IPS DF 4.7 (cell line): ENCODE results near the gene CNPY2.
A peak's percentile ranks its signal among the peaks of the same experiment; 100 is the strongest.
"Not testable (repeated sequence)": the region's sequence is repeated elsewhere in the genome, so short reads cannot be mapped to it uniquely, and the experiment has no call there.

Experiments used
- DNase-seq: peaks from one replicate; pipeline ENCODE4 v3.0.0-alpha.2; 2013; ENCODE audit warnings: low spot score; ENCODE audit errors: extremely low read depth

The CNPY2 gene

DNA sequence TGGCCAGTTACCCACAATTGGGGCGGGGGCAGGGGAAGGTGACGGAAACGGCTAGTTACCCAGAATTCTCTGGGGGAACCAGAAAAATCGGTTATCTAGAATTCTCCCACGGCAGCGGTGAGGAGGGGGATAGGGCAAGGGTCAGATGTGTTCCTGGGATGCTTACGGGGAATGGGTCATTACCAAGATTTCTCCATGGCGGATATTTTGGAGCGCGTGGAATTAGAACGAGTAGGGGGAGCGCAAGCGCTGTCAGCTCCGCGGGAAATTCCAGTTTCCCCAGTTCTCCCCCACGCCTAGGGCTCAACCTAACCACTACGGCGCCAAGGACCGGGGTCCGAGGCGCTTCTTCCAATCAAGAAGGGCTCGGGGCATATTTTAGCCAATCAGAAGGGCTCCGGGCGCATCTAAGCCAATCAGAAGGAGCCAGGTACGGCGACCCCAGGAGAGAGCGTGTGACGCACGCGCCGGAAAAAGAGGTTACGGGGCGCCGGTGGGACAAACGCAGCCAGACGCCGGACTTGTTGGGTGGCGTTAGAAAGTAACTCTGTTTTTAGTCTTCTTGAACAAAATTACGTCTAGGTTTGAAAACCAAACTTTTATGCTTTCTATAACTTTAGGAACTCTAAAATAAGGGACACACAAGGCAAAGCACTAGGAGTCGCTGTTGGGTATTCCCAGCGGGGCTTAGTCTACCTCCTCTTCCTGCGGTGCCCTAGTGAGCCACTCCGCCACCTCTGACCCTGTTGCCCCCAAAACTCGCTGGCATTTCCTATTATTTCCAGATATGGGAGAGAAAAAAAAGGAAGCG, 18.1 kb upstream of the CNPY2 start, which contains the start of gene PAN2:
Gene PAN2 (minus strand): TSS at position 322 of the 811 bp plus-strand sequence. CDS start 906 bp downstream, outside the sequence.
- peak; percentile 94 for DNase-seq

- DNase-seq = no peak
Measured at GRCh38 chr12:56333197-56333678, 17.4 kb upstream of the CNPY2 start.

DNA sequence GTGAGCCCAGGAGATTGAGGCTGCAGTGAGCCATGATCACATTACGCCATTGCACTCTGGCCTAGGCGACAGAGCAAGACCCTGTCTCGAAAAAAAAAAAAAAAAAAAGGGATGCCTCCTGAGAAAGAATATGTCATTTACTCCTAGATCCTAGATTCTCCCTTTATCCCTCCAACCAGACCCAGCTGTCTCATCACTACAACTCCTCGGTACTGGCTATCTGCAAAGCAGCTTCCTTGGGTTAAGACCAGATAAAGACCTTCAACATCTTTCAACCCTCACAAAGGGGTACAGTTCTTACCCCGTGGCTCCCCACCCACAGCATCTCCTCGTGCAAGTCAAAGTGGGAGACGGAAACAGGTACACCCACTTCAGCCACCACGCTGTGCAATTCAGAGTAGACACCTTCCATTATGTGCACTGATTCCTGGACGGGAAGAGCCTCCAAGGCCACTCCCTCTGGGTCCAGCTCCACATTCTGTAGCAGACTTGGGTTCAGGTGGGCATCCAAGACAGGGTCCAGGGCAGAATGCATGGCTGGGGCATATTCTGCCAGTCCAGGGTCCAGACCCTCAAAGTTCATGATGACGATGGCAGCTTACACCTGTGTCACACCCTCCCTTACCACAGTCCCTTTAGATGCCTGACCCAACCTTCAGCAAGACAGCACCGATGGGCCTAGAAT, 16.9 kb upstream of the CNPY2 start:
- DNase-seq = no peak

GRCh38 chr12:56330936-56331490, 15.2 kb upstream of the CNPY2 start:
- no peak for DNase-seq

GRCh38 chr12:56326533-56326932, 10.7 kb upstream of the CNPY2 start:
- no peak for DNase-seq

DNA sequence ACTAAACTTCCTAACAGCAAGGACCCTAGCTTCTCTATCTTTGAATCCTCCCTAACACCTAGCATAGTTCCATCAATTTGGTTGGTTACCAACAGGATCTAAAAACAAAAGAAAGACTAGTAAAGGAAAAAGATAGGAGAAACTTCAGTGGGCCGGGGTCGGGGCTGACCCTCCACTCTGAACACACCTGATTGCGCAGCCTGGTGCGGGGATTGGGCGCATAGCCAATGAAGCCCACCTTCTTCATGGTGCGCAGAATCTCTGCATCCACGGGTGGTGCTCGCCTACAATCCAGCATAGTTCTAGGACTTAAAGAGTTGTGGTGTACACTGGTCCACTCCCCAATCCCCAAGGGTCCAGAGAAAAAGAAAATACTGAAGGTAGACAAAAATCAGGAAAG, 10.3 kb upstream of the CNPY2 start:
- no peak for DNase-seq

DNA sequence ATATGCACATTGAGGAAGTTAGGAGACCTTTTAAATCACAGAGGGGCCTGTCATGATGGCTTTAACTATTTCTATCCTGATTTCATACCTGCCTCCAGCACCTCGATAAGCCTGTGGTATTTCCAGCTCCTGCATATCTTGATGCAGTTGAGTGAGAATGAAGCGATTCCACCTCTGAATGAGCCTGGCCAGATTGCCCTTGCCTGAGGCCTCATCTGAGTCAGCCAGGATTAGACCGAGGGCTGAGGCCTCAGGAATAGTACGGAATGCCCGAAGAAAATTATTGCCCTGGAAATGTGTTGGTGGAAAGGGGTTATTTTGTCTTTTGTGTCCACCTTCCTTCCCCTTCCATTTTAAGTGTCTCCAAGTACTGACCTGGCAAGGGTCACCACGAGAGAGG, 8.4 kb upstream of the CNPY2 start:
- DNase-seq = no peak

- not testable (repeated sequence) for DNase-seq
Measured at GRCh38 chr12:56321610-56322009, 5.8 kb upstream of the CNPY2 start.

GRCh38 chr12:56321027-56321426, 5.2 kb upstream of the CNPY2 start:
- no peak for DNase-seq

DNA sequence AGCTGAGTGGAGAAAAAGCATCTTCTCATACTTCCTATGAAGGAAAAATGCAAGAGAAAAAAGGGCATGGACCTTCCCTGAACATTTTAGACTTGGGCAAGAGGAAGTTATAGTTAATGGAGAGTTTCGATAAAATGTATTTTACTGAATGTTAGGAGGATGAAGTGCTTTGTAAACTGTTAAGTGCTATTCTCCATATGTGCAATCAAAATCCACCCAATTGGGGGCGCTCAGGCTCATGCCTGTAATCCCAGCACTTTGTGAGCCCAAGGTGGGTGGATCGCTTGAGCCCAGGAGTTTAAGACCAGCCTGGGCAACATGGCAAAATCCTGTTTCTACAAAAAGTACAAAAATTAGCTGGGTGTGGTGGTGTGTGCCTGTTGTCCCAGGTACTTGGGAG, 1.9 kb upstream of the CNPY2 start:
- no peak for DNase-seq

GRCh38 chr12:56315249-56315621, 553 bp downstream of the CNPY2 start:
- no peak for DNase-seq

DNA sequence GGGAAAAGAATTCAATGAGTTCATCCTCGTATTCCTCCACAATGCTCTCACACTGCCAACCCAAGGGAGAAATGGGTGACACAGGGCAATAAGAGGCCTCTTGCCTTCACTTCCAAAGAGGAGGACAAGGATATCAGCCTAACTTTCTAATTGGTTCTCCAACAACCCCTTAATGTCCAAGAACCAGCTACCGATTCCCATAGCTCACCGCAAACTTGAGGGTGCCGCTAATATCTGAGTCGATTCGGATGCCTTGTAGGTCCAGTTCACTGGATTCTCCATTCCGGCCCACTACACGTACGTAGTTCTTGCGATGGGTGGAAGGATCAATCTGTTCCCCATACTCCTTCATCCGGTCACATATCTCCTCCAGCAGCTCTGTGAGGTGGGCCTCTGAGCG, 4.8 kb downstream of the CNPY2 start:
- DNase-seq = no peak

DNA sequence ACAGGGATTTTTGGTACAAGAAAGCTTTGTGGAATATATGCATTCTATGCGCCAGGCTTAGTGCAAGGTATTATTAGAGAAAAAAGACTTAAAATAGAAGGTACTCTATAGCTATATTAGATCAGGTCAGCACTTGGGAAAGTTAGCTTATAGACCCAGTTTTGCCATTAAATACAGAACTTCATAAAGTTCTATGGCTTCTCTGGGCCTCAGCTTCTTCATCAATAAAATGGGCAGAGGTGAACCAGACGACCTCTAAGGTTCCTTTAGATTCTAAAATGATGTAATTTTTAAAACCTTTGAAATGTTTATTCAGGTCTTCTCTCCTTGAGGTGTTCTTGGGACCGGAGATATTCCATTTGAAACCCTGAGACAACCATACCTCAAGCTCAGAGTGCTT, 7.1 kb downstream of the CNPY2 start:
- no peak for DNase-seq

- DNase-seq = no peak
Measured at GRCh38 chr12:56307221-56307965, 8.4 kb downstream of the CNPY2 start.

GRCh38 chr12:56304872-56305590, 10.8 kb downstream of the CNPY2 start:
- no peak for DNase-seq

- DNase-seq = no peak
Measured at GRCh38 chr12:56304276-56304675, 11.5 kb downstream of the CNPY2 start.

DNA sequence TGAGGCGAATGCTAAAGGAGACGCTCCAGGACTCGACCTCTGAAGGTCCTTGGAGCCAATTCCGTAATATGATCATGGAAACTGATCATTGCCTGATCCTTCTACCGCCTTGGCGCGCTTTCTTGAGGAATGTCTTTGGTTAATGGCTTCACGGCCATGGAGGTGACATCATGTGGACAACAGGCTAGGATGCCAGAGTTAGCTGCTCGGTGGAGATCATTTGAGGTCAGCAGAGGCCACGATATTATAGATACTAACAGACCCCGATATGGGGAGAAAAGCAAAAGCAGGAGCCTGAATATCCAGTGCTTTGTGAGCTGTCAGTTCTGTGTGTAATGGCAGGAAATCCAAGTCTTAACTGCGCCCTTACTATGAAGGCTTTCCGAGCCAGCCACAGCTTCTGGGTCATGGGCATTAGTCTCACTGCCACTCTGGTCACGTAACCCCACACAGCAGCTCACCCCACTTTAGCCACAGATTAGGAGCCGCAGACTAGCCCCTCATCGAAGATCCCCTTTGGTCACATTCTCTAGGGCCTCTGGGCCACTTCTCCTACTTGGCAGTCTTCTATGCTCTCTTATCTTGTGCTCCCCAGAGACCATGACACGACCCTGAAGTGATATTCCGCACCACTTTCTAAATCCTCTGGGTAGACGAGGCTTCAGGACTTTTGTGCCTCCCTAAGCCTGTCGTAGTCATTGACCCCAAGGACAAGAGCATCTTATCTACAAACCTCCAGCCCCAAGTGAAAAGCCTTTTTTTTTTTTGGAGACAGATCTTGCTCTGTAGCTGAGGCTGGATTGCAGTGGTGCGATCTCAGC, 14.9 kb downstream of the CNPY2 start:
- no peak for DNase-seq

DNA sequence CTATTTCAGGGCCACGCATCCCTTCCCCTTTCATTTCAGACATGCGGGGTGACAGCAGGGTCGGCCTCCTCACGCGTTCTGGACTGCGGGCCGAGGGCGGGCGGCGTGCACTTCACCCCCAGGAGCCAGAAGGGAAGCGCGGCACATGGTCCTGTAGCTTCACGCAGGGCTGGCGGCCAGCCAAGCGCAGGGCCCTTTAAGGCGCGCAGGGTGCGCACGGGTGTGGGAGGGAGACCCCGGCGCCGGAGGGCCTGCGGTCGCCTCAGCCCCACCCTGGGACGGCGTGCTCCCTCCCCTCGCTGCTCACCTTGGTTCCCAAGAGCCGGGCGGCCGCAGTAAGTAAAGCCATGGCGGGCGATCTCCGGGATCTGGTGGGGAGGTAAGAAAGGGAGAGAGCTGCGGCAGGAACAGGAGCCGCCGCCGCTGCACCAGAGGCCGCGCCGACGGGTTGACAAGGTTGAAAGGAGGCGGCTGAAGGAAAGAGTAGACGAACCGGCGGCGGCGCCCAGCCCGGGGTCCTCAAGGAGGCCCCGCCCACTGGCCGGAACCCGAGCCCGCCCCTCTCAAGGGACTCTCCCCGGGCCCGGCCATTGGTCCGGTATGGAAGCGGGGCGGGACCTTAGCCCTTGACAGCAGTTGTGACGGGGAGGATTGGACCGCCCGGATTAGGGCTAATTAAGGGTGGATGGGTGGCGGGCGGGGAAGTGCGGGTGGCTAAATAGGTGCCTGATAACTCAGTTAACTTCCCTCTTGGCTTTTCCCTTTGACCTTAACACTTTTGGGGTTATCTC, 15.7 kb downstream of the CNPY2 start, which contains the start of gene CS:
Gene CS (minus strand): TSS at position 478 of the 791 bp plus-strand sequence. CDS start 129 bp downstream, at position 349.
- peak; percentile 76 for DNase-seq

DNA sequence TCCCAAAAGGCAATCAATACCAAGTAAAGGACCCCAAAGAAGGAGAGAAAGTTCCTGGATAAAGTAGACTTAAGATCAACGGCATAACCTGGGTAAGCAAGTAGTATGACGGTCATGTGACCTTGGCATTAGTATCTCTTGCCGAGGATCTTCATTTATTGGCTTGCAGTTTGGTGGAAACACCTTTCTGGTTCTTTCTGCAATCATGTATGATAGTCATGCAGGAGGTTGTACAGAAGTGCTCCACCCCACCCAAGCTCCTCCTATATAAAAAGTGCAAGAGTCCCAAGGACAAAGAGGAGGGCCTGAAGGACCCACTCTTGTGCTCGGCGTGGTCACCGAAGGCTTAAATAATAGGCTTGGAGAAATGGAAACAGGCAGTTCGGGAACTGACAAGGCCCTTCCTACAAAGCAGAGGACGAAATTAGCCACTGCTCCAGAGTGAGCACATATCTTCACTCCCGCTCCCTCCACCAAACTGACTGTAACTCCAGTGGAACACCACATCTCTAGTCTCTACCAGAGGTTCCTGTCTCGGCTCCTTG, 16.4 kb downstream of the CNPY2 start:
- no peak for DNase-seq
